Tibial artery (tissue), 4 donors: ENCODE results near the gene VSIG8.

Experiments
- DNase-seq, 2 donors: peaks; one replicate each; pipeline ENCODE4 v3.0.0-alpha.2; 2019
- H3K27ac ChIP-seq, 2 donors: fragments of 200-600 bp; sonication (generic) in 1 of 2; 1 replicate in 1 of 2; 2 replicates in 1 of 2; pipeline ENCODE4 v1.5.1; 2018 to 2019; ENCODE audit warnings: mild to moderate bottlenecking in 1 of 2
- H3K27me3 ChIP-seq, 2 donors: fragments of 200-600 bp; sonication (generic) in 1 of 2; one replicate each; pipeline versions ENCODE4 v1.5.1 to v1.6.0; 2016 to 2019
- H3K36me3 ChIP-seq, 3 donors: fragments of 200-600 bp; sonication (generic) in 2 of 3; one replicate each; pipeline ENCODE4 v1.5.1; 2016 to 2019; ENCODE audit warnings: mild to moderate bottlenecking in 2 of 3
- H3K4me1 ChIP-seq, 4 donors: fragments of 200-600 bp; sonication (generic) in 2 of 4; 1 replicate in 3 of 4; 2 replicates in 1 of 4; pipeline ENCODE4 v1.5.1; 2016 to 2019
- H3K4me3 ChIP-seq, 2 donors: fragments of 200-600 bp; sonication (generic) in 1 of 2; 1 replicate in 1 of 2; 2 replicates in 1 of 2; pipeline ENCODE4 v1.5.1; 2018 to 2019; ENCODE audit warnings: mild to moderate bottlenecking in 2 of 2
- H3K9me3 ChIP-seq, 3 donors: fragments of 200-600 bp; sonication (generic) in 1 of 3; one replicate each; pipeline ENCODE4 v1.5.1; 2016 to 2019
- CTCF ChIP-seq, 2 experiments: fragments of 200-600 bp in 1 of 2; fragments of 450-650 bp in 1 of 2; IDR thresholded peaks; one replicate each; pipeline ENCODE4 v1.5.1; 2017 to 2019; ENCODE audit warnings: antibody characterized with exemption in 2 of 2, mild to moderate bottlenecking in 1 of 2, moderate library complexity in 1 of 2
- intact Hi-C: fragments of 100-400 bp; cut with DNase I; formaldehyde crosslinking; loops from one replicate; pipeline ENCODE4 v1.15.0; 2023; ENCODE audit warnings: low total_unique reads

Gene VSIG8

GRCh38 chr1:159815926-159816325 is 46.5 kb downstream of the VSIG8 start:
- intact Hi-C loops: no loop called here
- Histone ChIP-seq H3K27ac (no peak overlapping the region), H3K9me3 (no peaks in the 10 kb centered on the region), H3K36me3 (no peaks in the 10 kb centered on the region), H3K4me1 (no peaks in the 10 kb centered on the region), H3K4me3 (no peak overlapping the region), H3K27me3 (no peaks in the 10 kb centered on the region)
- no peak for TF ChIP-seq CTCF (IDR thresholded peaks at IDR 0.05)
- DNase-seq: no peak

GRCh38 chr1:159804924-159805323 is 57.5 kb downstream of the VSIG8 start:
- no peak for TF ChIP-seq CTCF (IDR thresholded peaks at IDR 0.05)
- H3K4me1 ChIP-seq: peaks cover 0 to 8% (median 2%) of the 10 kb centered on the region in 4 donors
- no peak for DNase-seq
- H3K27me3 ChIP-seq: peaks cover 0 to 3% of the 10 kb centered on the region in 2 donors
- no peak overlapping the region for H3K27ac ChIP-seq
- no peak overlapping the region for H3K4me3 ChIP-seq
- H3K9me3 ChIP-seq: no peaks in the 10 kb centered on the region
- H3K36me3 ChIP-seq: no peaks in the 10 kb centered on the region
- intact Hi-C loops: no loop called here
